ENCODE data around the gene NOSTRIN.

NOSTRIN gene

GRCh38 chr2:168831662-168832061 is 29.2 kb downstream of the NOSTRIN start:
- no peak for DNase-seq (ENCODE audit: low read depth in 1 of 2, low spot score in 1 of 2)
- H3K4me3 ChIP-seq (replicated peaks; ENCODE audit: insufficient read depth, low read length): no peak overlapping the region
- H3K27me3 ChIP-seq (ENCODE audit: insufficient read depth, poor library complexity, severe bottlenecking): no peaks in the 10 kb centered on the region
- H3K27ac ChIP-seq (replicated peaks): no peak overlapping the region
- no peak for TF ChIP-seq CTCF (IDR thresholded peaks at IDR 0.05; ENCODE audit: insufficient read depth, low read length)
- no peak for TF ChIP-seq GABPA (IDR thresholded peaks at IDR 0.05; ENCODE audit: low read depth)
- TF ChIP-seq POLR2AphosphoS5 (IDR thresholded peaks at IDR 0.05; ENCODE audit: low read depth): no peak
- no peak for TF ChIP-seq REST (IDR thresholded peaks at IDR 0.05; ENCODE audit: insufficient replicate concordance, low read depth)
- no peak for TF ChIP-seq SPI1 (IDR thresholded peaks at IDR 0.05; ENCODE audit: borderline replicate concordance, low read depth)

GRCh38 chr2:168835969-168836368 is 33.5 kb downstream of the NOSTRIN start:
- DNase-seq (ENCODE audit: low read depth in 1 of 2, low spot score in 1 of 2): no peak
- H3K4me3 ChIP-seq (replicated peaks; ENCODE audit: insufficient read depth, low read length): no peak overlapping the region
- no peak overlapping the region for H3K27ac ChIP-seq (replicated peaks)
- no peak for TF ChIP-seq REST (IDR thresholded peaks at IDR 0.05; ENCODE audit: insufficient replicate concordance, low read depth)
- no peak for TF ChIP-seq GABPA (IDR thresholded peaks at IDR 0.05; ENCODE audit: low read depth)
- TF ChIP-seq SPI1 (IDR thresholded peaks at IDR 0.05; ENCODE audit: borderline replicate concordance, low read depth): no peak
- no peaks in the 10 kb centered on the region for H3K27me3 ChIP-seq (ENCODE audit: insufficient read depth, poor library complexity, severe bottlenecking)

GRCh38 chr2:168841445-168841844 is 39.0 kb downstream of the NOSTRIN start:
- no peak overlapping the region for H3K27ac ChIP-seq (replicated peaks)
- TF ChIP-seq GABPA (IDR thresholded peaks at IDR 0.05; ENCODE audit: low read depth) (no peak), REST (IDR thresholded peaks at IDR 0.05; ENCODE audit: insufficient replicate concordance, low read depth) (no peak), POLR2AphosphoS5 (IDR thresholded peaks at IDR 0.05; ENCODE audit: low read depth) (no peak), SPI1 (IDR thresholded peaks at IDR 0.05; ENCODE audit: borderline replicate concordance, low read depth) (no peak), CTCF (IDR thresholded peaks at IDR 0.05; ENCODE audit: insufficient read depth, low read length) (no peak)
- H3K4me3 ChIP-seq (replicated peaks; ENCODE audit: insufficient read depth, low read length): no peak overlapping the region
- no peak for DNase-seq (ENCODE audit: low read depth in 1 of 2, low spot score in 1 of 2)
- H3K27me3 ChIP-seq (ENCODE audit: insufficient read depth, poor library complexity, severe bottlenecking): no peaks in the 10 kb centered on the region

GRCh38 chr2:168843253-168843652 is 40.8 kb downstream of the NOSTRIN start:
- Histone ChIP-seq H3K27me3 (ENCODE audit: insufficient read depth, poor library complexity, severe bottlenecking) (no peaks in the 10 kb centered on the region), H3K27ac (replicated peaks) (no peak overlapping the region), H3K4me3 (replicated peaks; ENCODE audit: insufficient read depth, low read length) (no peak overlapping the region)
- no peak for DNase-seq (ENCODE audit: low read depth in 1 of 2, low spot score in 1 of 2)
- no peak for TF ChIP-seq REST (IDR thresholded peaks at IDR 0.05; ENCODE audit: insufficient replicate concordance, low read depth)
- TF ChIP-seq GABPA (IDR thresholded peaks at IDR 0.05; ENCODE audit: low read depth): no peak
- TF ChIP-seq CTCF (IDR thresholded peaks at IDR 0.05; ENCODE audit: insufficient read depth, low read length): no peak
- no peak for TF ChIP-seq POLR2AphosphoS5 (IDR thresholded peaks at IDR 0.05; ENCODE audit: low read depth)
- TF ChIP-seq SPI1 (IDR thresholded peaks at IDR 0.05; ENCODE audit: borderline replicate concordance, low read depth): no peak

All from HL-60 (cell line).